ENCODE results near the gene METRN.

Gene METRN

DNA sequence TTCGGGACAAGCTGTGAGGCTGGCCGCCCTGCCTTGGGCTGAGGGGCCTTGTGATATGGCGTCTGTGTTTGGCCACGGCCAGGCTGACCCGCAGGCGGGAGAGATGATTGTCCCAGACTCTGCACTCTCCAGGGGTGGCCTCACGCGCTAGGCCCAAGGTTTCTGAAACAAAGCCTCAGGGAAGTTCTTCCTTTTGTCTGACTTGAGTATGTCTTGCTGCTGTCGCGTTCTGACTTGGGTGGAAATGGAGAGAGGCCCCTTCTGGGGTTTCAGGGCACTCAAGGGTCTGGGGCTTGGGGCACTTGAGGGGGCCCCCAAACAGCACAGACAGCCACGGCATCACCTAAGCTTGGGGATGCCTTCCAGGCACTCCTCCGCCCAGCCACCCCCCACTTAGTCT lies 3.8 kb upstream of the METRN start:
- no peak for DNase-seq

- DNase-seq = no peak
These were observed 3.2 kb upstream of the METRN start for GRCh38 chr16:711548-712320.

DNA sequence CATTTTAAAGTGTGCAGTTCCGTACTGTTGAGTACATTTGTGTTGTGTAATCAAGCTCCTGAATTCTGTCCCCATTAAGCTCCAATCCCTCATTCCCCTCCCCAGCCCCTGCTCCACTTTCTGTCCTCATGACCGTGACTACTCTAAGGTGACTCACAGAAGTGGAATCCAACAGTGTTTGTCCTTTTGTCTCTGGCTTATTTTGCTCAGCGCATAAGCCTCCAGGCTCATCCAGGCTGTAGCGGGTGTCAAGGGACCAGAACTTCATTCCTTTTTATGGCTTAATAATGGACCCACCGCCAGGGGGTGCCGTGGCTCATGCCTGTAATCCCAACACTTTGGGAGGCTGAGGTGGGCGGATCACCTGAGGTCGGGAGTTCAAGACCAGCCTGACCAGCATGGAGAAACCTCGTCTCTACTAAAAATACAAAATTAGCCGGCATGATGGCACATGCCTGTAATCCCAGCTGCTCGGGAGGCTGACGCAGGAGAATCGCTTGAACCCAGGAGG lies 2.1 kb upstream of the METRN start:
- DNase-seq = peak; percentile 85

DNA sequence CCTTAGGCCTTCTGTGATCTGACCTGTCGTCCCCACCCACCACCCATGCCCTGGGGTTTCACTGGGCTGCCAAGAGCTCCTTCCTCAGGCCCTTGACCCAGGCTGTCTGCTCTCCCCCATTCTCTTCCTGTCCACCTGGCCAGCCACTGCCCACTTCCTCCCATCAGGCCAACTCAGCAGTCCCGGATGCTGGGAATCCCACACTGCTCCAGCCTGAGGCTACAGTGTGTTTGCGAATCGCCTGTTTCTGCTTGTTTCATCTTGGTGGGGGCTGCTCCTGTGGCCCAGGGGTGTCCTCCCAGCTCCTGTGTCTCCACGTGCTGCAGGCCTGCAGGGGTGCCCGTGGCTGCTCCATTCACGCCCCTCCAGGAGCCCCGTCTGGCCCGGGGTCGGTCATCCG lies 839 bp upstream of the METRN start:
- no peak for DNase-seq

DNA sequence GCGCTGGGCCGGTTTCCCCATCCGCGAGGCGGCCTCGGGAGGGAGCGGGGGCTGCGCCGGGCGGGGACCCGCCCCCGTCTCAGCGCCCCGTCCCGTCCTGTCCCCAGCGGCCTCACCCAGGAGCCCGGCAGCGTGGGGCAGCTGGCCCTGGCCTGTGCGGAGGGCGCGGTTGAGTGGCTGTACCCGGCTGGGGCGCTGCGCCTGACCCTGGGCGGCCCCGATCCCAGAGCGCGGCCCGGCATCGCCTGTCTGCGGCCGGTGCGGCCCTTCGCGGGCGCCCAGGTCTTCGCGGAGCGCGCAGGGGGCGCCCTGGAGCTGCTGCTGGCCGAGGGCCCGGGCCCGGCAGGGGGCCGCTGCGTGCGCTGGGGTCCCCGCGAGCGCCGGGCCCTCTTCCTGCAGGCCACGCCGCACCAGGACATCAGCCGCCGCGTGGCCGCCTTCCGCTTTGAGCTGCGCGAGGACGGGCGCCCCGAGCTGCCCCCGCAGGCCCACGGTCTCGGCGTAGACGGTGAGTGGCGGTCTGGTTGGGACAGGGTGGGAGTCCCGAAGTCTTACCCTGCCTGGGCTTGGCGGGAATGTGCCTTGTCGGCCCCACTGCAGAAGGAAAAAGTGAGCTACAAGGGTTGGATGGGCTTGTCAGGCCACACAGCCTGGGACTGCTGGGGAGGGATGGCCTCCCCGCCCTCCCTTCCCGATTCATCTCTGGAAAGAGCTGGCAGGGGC lies 720 bp downstream of the METRN start:
- DNase-seq = no peak

- no peak for DNase-seq
These were observed 1.3 kb downstream of the METRN start for GRCh38 chr16:716200-716568.

GRCh38 chr16:716768-717325 lies 1.9 kb downstream of the METRN start:
- no peak for DNase-seq

- no peak for DNase-seq
These were observed 2.7 kb downstream of the METRN start for GRCh38 chr16:717450-718245.

DNA sequence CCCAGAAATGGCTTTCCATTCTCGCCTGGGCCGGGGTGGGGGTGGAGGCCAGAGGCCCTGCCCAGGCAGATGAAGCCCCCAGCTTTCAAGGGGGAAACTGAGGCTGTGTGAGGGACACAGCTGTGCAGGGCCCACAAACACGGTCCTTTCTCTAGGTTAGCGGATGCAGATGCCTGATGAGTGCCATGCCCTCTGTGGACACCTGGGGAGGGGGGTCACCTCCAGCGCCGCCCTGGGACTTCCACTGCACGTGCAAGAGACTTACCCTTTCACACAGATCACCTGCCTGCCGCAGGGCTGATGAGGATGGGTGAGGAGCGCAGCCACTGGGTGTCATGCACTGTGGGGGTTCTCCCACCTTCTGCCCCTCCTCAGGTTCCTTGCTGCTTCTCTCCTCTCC lies 3.5 kb downstream of the METRN start:
- DNase-seq = no peak

- DNase-seq = no peak
These were observed 4.0 kb downstream of the METRN start for GRCh38 chr16:718922-719321.

- DNase-seq = no peak
These were observed 5.0 kb downstream of the METRN start for GRCh38 chr16:719815-720446.

- DNase-seq = no peak
These were observed 5.6 kb downstream of the METRN start for GRCh38 chr16:720447-720989.

DNA sequence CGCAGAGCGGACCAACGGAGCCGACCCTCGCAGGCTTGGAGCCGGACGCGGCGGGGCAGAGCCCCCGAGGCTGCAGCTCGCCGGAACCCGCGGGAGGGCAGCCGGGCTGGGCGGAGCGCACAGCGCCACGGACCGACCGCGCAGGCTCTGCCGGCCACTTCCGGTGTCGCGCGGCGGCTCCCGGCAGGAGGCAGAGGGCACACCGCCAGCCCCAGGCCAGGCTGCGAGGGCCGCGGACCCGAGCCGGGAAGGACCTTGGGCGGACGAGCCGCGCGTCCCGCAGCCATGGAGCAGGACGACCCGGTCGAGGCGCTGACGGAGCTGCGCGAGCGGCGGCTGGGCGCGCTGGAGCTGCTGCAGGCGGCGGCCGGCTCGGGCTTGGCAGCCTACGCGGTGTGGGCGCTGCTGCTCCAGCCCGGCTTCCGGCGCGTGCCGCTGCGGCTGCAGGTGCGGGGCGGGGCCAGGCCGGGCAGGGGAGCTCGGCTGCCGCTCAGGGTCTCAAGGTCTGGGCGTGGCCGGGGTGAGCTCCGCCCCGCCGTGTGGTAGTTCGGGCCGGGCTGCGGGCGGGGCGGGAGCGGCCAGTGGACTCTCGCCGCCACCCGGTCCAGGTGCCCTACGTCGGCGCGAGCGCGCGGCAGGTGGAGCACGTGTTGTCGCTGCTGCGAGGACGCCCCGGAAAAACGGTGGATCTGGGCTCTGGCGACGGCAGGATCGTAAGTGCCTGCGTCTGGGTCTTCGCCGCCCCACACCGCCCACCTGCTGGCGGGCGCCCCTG lies 6.3 kb downstream of the METRN start, which contains the start of gene ANTKMT:
Gene ANTKMT (plus strand): TSS at position 157 of the 775 bp plus-strand sequence. CDS start 129 bp downstream, at position 286.
- peak; percentile 60 for DNase-seq

GRCh38 chr16:721765-722540 lies 7.0 kb downstream of the METRN start:
- DNase-seq = no peak

DNA sequence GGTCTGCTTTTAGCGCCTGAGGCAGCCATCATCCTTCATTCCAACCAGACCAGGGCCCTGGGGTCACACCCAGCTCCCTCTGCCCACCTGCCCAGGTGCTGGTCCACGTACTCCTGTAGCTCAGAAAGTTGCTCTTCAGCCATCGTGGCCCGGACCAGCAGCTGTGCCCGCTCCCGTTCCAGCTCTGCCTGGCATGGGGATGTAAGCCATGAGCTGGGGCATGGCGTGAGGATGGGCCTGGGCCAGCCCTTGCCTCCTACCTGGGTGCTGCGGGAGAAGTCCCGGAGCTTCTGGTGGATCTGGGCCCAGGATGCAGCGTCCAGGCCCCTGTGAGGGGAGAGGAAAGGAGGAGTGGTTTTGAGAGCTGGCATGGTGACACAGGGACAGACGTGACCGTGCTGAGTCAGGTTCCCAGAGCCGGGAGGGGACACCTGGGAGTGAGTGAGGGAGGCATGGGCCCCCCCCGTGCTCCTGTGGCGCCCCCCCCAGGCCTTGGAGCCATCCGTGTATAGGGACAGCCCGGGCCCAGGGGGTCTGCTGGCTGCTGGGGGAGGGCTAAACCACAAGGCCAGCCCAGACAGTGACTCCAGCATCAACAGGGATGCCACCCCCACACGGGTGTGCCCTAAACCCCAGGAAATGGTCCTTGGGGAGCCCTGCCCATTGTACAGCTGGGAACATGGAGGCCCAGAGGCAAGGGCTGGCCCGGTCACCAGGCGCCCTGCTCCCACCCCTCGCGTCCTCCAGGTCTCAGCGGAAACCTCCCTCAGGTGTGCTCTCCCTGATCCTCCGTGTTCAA lies 8.1 kb downstream of the METRN start:
- DNase-seq = no peak

GRCh38 chr16:723695-724094 lies 8.8 kb downstream of the METRN start:
- no peak for DNase-seq

- no peak for DNase-seq
These were observed 9.5 kb downstream of the METRN start for GRCh38 chr16:724188-725040.

- no peak for DNase-seq
These were observed 10.1 kb downstream of the METRN start for GRCh38 chr16:725041-725376.
